Right lobe of liver (tissue), 4 donors: ENCODE measurements around the gene ASB18.

Experiments
- CTCF ChIP-seq, 4 donors: fragments of 200-600 bp in 3 of 4; fragments of 450-650 bp in 1 of 4; IDR thresholded peaks; one replicate each; pipeline versions ENCODE4 v1.5.1 to v1.8.0; 2016 to 2022; ENCODE audit warnings: antibody characterized with exemption in 4 of 4, mild to moderate bottlenecking in 2 of 4
- POLR2A ChIP-seq: fragments of 450-650 bp; IDR thresholded peaks from one replicate; pipeline ENCODE4 v1.6.1; 2017; ENCODE audit warnings: antibody characterized with exemption, mild to moderate bottlenecking
- donor health status: DM: no; HTN: no; CAD: no.
- donor health status: DM: no; HTN: no; CAD: no.
- donor health status: DM: no; HTN: yes; CAD: no.

- TF ChIP-seq CTCF (IDR thresholded peaks at IDR 0.05) (no peak), POLR2A (no peak)
Measured at GRCh38 chr2:236171181-236171679, 93.0 kb downstream of the ASB18 start.
